GM12878 (cell line): Measurements from ENCODE around the gene NUP214. TPM values are rescaled to one million over a fixed set of nuclear protein-coding genes. Genes with fewer than 3 reads are reported as not detected.

Source experiments
- ATAC-seq: fragments of 200-7000 bp; cut with Tn5 transposase; 3 replicates; pipeline ENCODE4 v1.9.1; 2020; ENCODE audit warnings: mild to moderate bottlenecking, moderate library complexity
- BruUV-seq: library from RNA; stranded (reverse); fragments of 400-500 nt; replicated peaks from 2 replicates; lab custom pipeline; 2021; lab: Mats Ljungman, UMichigan
- CTCF ChIA-PET: fragments of 300-600 bp; sonication (Branson Sonifier 250); formaldehyde crosslinking; extraction: SDS; loops from one replicate; lab custom pipeline; 2021; ENCODE audit warnings: inconsistent platforms; lab: Yijun Ruan, JAX
- POLR2A ChIA-PET: fragments of 350-600 bp; formaldehyde crosslinking; extraction: SDS; loops from one replicate; lab custom pipeline; 2021; ENCODE audit warnings: inconsistent platforms; lab: Charles Lee
- RAD21 ChIA-PET: fragments of 300-600 bp; sonication (Branson Sonifier 250); formaldehyde crosslinking; loops from one replicate; lab custom pipeline; 2023; ENCODE audit warnings: antibody characterized with exemption; ENCODE audit not compliant: unreplicated experiment; lab: Charles Lee
- SMC1A ChIA-PET: fragments of 300-600 bp; sonication (Branson Sonifier 250); formaldehyde crosslinking; loops from one replicate; lab custom pipeline; 2023; ENCODE audit not compliant: unreplicated experiment, uncharacterized antibody; lab: Charles Lee
- DNase-seq: peaks from one replicate; pipeline ENCODE4 v3.0.0-alpha.2; 2011; ENCODE audit warnings: low read depth, low spot score
- FAIRE-seq: peaks from 3 replicates; lab custom pipeline; 2011; peaks lifted over from hg19 to GRCh38; lab: Jason Lieb, UNC
- H2AFZ ChIP-seq: 2 replicates; pipeline ENCODE4 v1.6.0; 2011; ENCODE audit warnings: low read depth, low read length, control low read depth; ENCODE audit not compliant: control insufficient read depth
- H3K27ac ChIP-seq: 2 replicates; pipeline ENCODE4 v1.5.1; 2011; ENCODE audit warnings: control low read depth; ENCODE audit not compliant: control insufficient read depth, insufficient read depth
- H3K27me3 ChIP-seq, 2 experiments: replicated peaks in 1 of 2; 2 replicates each; pipeline versions ENCODE4 v1.6.0 to v1.6.1; 2011; ENCODE audit warnings: low read length in 1 of 2; ENCODE audit not compliant: control insufficient read depth in 2 of 2, insufficient read depth in 2 of 2
- H3K36me3 ChIP-seq, 2 experiments: 2 replicates each; pipeline ENCODE4 v1.5.1; 2011; ENCODE audit warnings: low read length in 1 of 2; ENCODE audit not compliant: control insufficient read depth in 2 of 2, insufficient read depth in 2 of 2
- H3K4me1 ChIP-seq: 2 replicates; pipeline ENCODE4 v1.6.1; 2011; ENCODE audit warnings: mild to moderate bottlenecking, low read length, moderate library complexity, mixed read lengths; ENCODE audit not compliant: control insufficient read depth, insufficient read depth
- H3K4me2 ChIP-seq: 2 replicates; pipeline ENCODE4 v1.6.0; 2011; ENCODE audit warnings: control low read depth; ENCODE audit not compliant: control insufficient read depth, insufficient read depth
- H3K4me3 ChIP-seq: fragments of 200-600 bp; sonication (generic); 2 replicates; pipeline ENCODE4 v1.5.1; 2016
- H3K79me2 ChIP-seq: 2 replicates; pipeline ENCODE4 v1.6.0; 2011; ENCODE audit warnings: low read length; ENCODE audit not compliant: control insufficient read depth, insufficient read depth
- H3K9ac ChIP-seq: 2 replicates; pipeline ENCODE4 v1.8.0; 2011; ENCODE audit warnings: low read length, control low read depth, mixed read lengths; ENCODE audit not compliant: control insufficient read depth, insufficient read depth
- H3K9me3 ChIP-seq: replicated peaks from 3 replicates; pipeline ENCODE4 v1.5.1; 2011; ENCODE audit warnings: mild to moderate bottlenecking, low read length; ENCODE audit not compliant: control insufficient read depth, insufficient read depth
- H4K20me1 ChIP-seq: 2 replicates; pipeline ENCODE4 v1.6.0; 2011; ENCODE audit not compliant: control insufficient read depth, insufficient read depth
- BCL11A ChIP-seq: IDR thresholded peaks from 2 replicates; pipeline ENCODE4 v1.6.1; 2011; ENCODE audit warnings: low read depth, low read length
- BRCA1 ChIP-seq: IDR thresholded peaks from 2 replicates; pipeline ENCODE4 v1.6.1; 2011; ENCODE audit warnings: low read depth, low read length, improper control_type of control experiment
- E2F8 ChIP-seq: fragments of 450-650 bp; IDR thresholded peaks from 2 replicates; pipeline ENCODE4 v1.6.1; 2018; ENCODE audit warnings: mild to moderate bottlenecking, low read depth, moderate library complexity; ENCODE audit not compliant: partially characterized antibody
- KLF5 ChIP-seq: fragments of 450-650 bp; IDR thresholded peaks from 2 replicates; pipeline ENCODE4 v1.6.1; 2014; ENCODE audit warnings: mild to moderate bottlenecking; ENCODE audit not compliant: partially characterized antibody
- NR2C1 ChIP-seq: fragments of 450-650 bp; IDR thresholded peaks from 2 replicates; pipeline ENCODE4 v1.6.1; 2017; ENCODE audit warnings: antibody characterized with exemption, mild to moderate bottlenecking, moderate library complexity
- SIN3A ChIP-seq: IDR thresholded peaks from 2 replicates; pipeline ENCODE4 v1.6.1; 2012; ENCODE audit warnings: low read depth, low read length, improper control_type of control experiment
- WGBS: methylation state at CpG from one replicate; pipeline ENCODE4 v1.1.6; 2016; ENCODE audit warnings: low lambda C conversion rate; ENCODE audit not compliant: insufficient replicate concordance, insufficient coverage; ENCODE audit errors: missing lambda C conversion rate; 5-methylcytosine and 5-hydroxymethylcytosine counted together
- in situ Hi-C: fragments of 300-500 bp; cut with MboI; formaldehyde crosslinking; loops from 9 replicates; pipeline ENCODE4 v1.14.3; 2018; ENCODE audit warnings: mixed read lengths
- intact Hi-C: fragments of 100-400 bp; cut with micrococcal nuclease; formaldehyde crosslinking; loops from one replicate; pipeline ENCODE4 v1.14.2; 2022; ENCODE audit not compliant: unreplicated experiment
- polyA plus RNA-seq, 11 experiments: library from polyadenylated mRNA; depleted of rRNA in 4 of 11; unstranded in 6 of 11; stranded (reverse) in 5 of 11; fragments of >200 nt; fragmentation: Nextera tagmentation in 4 of 11; fragmentation: Illumina TruSeq in 1 of 11; extraction: Ambion mirVana in 4 of 11; extraction: Trizol in 1 of 11; gene quantifications; 1 replicate in 1 of 11; 2 replicates in 10 of 11; pipeline versions ENCODE4 v1.2.1 to v1.2.3, GENCODE V29; 2011 to 2016; ENCODE audit warnings: inconsistent platforms in 2 of 11, missing spikeins in 2 of 11, low read depth in 1 of 11
- total RNA-seq, 4 experiments: library from RNA; depleted of rRNA in 3 of 4; stranded (reverse); fragments of >200 nt in 3 of 4; fragmentation: Illumina TruSeq in 1 of 4; extraction: Trizol in 1 of 4; gene quantifications; 2 replicates each; pipeline versions ENCODE4 v1.2.1 to v1.2.3, GENCODE V29; 2013 to 2021
- TF ChIP-seq, protein P1 (sequence below): IDR thresholded peaks from 2 replicates; pipeline ENCODE4 v1.6.1; 2012; ENCODE audit warnings: improper control_type of control experiment, low read depth, low read length; ENCODE audit not compliant: insufficient replicate concordance
- TF ChIP-seq, protein P2 (sequence below): fragments of 450-650 bp; conservative IDR thresholded peaks from 2 replicates; pipeline ENCODE4 v1.6.1; 2017; ENCODE audit warnings: mild to moderate bottlenecking, moderate library complexity

NUP214 gene
- total and polyA plus RNA-seq, 10 of the 15 experiments (the other 5 are each of a cell fraction or from before 2014, with no cell fraction given), result 11.7 to 53.8 (median 17.6) TPM

- TF ChIP-seq NR2C1 (no peak), E2F8 (no peak), BCL11A (no peak), BRCA1 (no peak), SIN3A (no peak), KLF5 (no peak)
- TF ChIP-seq, protein P1, sequence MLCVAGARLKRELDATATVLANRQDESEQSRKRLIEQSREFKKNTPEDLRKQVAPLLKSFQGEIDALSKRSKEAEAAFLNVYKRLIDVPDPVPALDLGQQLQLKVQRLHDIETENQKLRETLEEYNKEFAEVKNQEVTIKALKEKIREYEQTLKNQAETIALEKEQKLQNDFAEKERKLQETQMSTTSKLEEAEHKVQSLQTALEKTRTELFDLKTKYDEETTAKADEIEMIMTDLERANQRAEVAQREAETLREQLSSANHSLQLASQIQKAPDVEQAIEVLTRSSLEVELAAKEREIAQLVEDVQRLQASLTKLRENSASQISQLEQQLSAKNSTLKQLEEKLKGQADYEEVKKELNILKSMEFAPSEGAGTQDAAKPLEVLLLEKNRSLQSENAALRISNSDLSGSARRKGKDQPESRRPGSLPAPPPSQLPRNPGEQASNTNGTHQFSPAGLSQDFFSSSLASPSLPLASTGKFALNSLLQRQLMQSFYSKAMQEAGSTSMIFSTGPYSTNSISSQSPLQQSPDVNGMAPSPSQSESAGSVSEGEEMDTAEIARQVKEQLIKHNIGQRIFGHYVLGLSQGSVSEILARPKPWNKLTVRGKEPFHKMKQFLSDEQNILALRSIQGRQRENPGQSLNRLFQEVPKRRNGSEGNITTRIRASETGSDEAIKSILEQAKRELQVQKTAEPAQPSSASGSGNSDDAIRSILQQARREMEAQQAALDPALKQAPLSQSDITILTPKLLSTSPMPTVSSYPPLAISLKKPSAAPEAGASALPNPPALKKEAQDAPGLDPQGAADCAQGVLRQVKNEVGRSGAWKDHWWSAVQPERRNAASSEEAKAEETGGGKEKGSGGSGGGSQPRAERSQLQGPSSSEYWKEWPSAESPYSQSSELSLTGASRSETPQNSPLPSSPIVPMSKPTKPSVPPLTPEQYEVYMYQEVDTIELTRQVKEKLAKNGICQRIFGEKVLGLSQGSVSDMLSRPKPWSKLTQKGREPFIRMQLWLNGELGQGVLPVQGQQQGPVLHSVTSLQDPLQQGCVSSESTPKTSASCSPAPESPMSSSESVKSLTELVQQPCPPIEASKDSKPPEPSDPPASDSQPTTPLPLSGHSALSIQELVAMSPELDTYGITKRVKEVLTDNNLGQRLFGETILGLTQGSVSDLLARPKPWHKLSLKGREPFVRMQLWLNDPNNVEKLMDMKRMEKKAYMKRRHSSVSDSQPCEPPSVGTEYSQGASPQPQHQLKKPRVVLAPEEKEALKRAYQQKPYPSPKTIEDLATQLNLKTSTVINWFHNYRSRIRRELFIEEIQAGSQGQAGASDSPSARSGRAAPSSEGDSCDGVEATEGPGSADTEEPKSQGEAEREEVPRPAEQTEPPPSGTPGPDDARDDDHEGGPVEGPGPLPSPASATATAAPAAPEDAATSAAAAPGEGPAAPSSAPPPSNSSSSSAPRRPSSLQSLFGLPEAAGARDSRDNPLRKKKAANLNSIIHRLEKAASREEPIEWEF, result no peak
- TF ChIP-seq, protein P2, sequence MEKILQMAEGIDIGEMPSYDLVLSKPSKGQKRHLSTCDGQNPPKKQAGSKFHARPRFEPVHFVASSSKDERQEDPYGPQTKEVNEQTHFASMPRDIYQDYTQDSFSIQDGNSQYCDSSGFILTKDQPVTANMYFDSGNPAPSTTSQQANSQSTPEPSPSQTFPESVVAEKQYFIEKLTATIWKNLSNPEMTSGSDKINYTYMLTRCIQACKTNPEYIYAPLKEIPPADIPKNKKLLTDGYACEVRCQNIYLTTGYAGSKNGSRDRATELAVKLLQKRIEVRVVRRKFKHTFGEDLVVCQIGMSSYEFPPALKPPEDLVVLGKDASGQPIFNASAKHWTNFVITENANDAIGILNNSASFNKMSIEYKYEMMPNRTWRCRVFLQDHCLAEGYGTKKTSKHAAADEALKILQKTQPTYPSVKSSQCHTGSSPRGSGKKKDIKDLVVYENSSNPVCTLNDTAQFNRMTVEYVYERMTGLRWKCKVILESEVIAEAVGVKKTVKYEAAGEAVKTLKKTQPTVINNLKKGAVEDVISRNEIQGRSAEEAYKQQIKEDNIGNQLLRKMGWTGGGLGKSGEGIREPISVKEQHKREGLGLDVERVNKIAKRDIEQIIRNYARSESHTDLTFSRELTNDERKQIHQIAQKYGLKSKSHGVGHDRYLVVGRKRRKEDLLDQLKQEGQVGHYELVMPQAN, result no peak
- FAIRE-seq, result no peak
- H3K9ac ChIP-seq, result no peak overlapping the region
- no peaks in the 10 kb centered on the region for H4K20me1 ChIP-seq
- no peaks in the 10 kb centered on the region for H3K9me3 ChIP-seq
- WGBS, result 95% methylated on average over 6 of the region's 6 CpGs
- no peak for DNase-seq
- no peak for ATAC-seq
- H3K27ac ChIP-seq, result no peak overlapping the region
- H3K4me1 ChIP-seq, result no peaks in the 10 kb centered on the region
- in situ Hi-C loops (no loop called here), intact Hi-C loops (no loop called here)
- H3K36me3 ChIP-seq, result peaks cover 5 to 7% of the 10 kb centered on the region in 2 experiments; a peak in 2 of 4 replicates
- ChIA-PET CTCF (no interaction called here), SMC1A (no interaction called here), POLR2A (no interaction called here), RAD21 (no interaction called here)
- no TSS peak for BruUV-seq
- H3K79me2 ChIP-seq, result no peaks in the 10 kb centered on the region
- H3K27me3 ChIP-seq, result no peaks in the 10 kb centered on the region
- H2AFZ ChIP-seq, result no peak overlapping the region
- no peak overlapping the region for H3K4me2 ChIP-seq
- no peak overlapping the region for H3K4me3 ChIP-seq
These were observed 97.1 kb downstream of the NUP214 start for GRCh38 chr9:131222460-131222859.
